AML-193 (cell line): Measurements from ENCODE around the gene ZNF74.
"Not testable (repeated sequence)": the region's sequence is repeated elsewhere in the genome, so short reads cannot be mapped to it uniquely, and the experiment has no call there.

ENCODE experiments used
- DNase-seq, 2 experiments: peaks; one replicate each; lab custom pipeline; 2025; lab: John Stamatoyannopoulos, UW

Gene ZNF74

DNA sequence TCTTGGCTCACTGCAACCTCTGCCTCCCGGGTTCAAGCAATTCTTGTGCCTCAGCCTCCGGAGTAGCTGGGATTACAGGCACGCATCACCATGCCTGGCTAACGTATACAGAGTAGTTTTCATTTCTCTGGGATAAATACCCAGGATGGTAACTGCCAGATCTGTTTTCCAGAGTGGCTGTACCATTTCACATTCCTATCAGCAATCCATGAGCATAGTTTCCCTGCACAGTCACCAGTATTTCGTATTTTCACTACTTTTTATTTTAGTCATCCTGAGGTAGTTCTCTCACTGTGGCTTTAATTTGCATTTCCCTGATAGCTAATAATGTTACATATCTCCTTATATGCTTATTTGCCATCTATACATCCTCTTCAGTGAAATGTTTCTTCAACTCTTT is 54.7 kb downstream of the ZNF74 start:
- no peak for DNase-seq

- no peak for DNase-seq
Measured at GRCh38 chr22:20449819-20450550, 56.0 kb downstream of the ZNF74 start.

DNA sequence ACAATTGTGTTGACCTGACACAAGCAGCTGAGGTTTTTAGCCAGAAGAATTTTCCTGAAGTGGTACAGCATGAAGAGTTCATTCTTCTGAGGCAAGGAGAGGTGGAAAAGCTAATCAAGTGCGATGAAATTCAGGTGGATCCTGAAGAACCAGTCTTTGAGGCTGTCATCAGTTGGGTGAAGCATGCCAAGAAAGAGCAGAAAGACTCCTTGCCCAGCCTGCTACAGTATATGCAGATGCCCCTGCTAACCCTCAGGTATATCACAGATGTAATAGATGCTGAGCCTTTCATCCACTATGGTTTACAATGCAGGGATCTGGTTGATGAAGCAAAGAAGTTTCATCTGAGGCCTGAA is 56.6 kb downstream of the ZNF74 start:
- no peak for DNase-seq

DNA sequence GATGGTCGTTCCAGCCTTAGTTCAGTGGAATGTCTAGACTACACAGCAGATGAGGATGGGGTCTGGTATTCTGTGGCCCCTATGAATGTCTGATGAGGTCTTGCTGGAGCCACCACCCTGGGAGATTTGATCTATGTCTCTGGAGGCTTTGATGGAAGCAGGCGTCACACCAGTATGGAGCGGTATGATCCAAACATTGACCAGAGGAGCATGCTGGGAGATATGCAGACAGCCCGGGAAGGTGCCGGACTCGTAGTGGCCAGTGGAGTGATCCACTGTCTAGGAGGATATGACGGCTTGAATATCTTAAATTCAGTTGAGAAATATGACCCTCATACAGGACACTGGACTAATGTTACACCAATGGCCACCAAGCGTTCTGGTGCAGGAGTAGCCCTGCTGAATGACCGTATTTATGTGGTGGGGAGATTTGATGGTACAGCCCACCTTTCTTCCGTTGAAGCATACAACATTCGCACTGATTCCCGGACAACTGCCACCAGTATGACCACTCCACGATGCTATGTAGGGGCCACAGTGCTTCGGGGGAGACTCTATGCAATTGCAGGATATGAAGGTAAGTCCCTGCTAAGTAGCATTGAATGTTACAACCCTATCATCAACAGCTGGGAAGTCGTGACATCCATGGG is 57.3 kb downstream of the ZNF74 start:
- not testable (repeated sequence) for DNase-seq

DNA sequence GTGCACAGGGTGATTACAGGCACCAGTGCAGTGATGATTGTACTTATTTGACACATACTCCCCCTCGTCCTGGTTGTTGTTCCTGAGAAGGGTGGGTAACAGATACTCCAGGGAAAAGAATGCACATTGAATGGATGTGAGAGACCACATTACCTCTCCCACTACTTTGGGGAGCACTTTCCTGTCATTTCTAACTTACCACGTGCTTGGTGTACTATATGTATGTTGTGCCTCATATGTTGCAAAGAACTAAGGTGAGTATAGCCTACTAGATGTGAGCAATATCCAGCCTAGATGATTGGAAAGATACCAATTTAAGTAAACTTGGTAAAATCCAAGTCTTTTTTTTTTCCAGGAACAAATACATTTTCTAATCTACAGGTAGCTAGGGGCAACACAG is 58.0 kb downstream of the ZNF74 start:
- DNase-seq: no peak

DNA sequence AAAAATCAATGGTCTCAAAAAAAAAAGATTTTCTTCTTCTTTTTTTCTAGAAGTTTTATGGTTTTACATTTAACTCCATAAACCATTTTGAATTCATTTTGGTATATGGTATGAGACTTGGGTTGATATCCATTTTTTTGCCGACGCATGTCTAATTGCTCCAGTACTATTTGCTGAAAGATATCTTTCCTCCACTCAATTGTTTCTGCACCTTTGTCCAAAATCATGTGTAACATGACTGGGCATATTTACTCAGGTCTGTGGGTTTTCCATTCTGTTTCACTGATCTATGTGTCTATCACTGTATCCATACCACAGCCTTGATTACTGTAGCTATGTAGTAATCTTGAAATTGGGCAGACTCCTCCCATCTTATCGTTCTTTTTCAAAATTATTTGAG is 59.3 kb downstream of the ZNF74 start:
- no peak for DNase-seq

- no peak for DNase-seq
Measured at GRCh38 chr22:20455709-20456063, 61.7 kb downstream of the ZNF74 start.

DNA sequence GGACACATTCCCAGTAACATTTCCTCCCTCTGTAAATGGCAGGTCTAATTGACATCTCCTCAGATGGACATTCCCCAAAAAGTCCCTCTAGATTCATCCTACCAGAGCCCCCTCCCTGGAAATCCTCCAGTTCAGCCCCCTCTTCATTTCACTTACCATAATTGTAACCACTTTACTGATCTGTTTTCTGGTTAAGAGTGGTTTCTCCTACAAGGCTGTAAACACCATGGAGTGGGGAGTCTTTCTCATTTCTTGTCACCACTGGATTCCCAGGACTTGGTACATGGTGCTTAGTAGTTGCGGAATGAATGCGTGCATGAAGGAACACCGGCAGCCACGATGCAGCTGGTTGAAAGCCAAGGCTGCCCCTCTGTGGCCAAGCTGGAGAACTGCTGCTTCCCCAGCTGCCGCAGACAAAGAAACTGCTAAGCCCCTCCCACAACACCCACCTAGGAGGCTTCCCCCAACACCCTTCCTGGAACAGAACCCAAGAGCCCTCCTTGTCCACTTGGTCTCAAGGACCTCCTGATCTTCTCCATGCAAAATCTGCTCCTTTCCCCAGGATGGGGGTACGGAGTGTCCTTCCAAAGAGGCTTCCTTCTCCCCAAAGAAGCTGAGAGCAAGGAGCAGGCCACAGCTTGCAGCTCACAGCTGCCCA is 62.2 kb downstream of the ZNF74 start:
- DNase-seq: peak; percentile 64 to 67

- DNase-seq: no peak
Measured at GRCh38 chr22:20456722-20457076, 62.7 kb downstream of the ZNF74 start.

DNA sequence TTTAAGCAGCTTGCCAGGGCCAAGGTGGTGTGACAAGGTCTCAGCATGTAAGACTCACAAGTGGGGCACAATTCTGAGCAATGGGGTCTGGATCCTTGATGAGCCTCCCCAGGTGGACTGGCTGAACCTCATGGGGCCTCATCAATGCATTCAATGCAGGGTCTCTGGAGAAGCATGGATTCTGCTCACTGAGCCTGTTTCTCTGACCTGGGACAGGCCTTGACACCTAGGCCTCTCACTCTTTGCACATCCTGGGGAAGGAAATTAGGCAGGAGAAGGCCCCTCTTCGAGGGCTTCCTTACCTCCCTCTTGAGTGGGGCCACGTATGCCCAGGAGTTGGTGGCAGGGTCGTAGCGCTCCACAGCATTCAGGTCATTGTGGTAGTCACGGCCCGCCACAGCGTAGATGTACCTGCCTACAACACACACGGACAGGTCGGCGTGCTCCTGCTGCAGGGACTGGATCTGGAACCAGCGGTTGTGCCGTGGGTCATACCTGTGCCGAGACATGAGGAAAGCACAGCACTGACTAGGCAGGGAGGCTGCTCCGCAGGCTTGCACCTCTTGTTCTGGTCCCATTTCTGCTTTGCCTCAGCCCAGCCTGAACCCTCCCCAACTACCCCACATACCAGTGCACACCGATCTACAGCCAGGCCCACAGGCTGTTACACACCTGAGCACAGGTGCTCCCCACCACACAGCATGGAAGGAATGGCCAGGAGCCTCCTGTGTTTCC is 63.7 kb downstream of the ZNF74 start:
- no peak for DNase-seq
